Dermis microvascular lymphatic vessel endothelial cell (primary cell): ENCODE results near the gene TPCN2. TPM values are rescaled to one million over a fixed set of nuclear protein-coding genes. Genes with fewer than 3 reads are reported as not detected.

Experiments
- DNase-seq, 2 donors: peaks; one replicate each; pipeline versions ENCODE4 v3.0.0 to v3.0.0-alpha.2; 2010; ENCODE audit warnings: low read depth in 2 of 2
- total RNA-seq: library from RNA; depleted of rRNA; stranded (reverse); fragments of >200 nt; gene quantifications from 2 replicates; pipeline ENCODE4 v1.2.1, GENCODE V29; 2014

The TPCN2 gene
- total RNA-seq, 1 donor from 2014 or later = 9.1 TPM

DNA sequence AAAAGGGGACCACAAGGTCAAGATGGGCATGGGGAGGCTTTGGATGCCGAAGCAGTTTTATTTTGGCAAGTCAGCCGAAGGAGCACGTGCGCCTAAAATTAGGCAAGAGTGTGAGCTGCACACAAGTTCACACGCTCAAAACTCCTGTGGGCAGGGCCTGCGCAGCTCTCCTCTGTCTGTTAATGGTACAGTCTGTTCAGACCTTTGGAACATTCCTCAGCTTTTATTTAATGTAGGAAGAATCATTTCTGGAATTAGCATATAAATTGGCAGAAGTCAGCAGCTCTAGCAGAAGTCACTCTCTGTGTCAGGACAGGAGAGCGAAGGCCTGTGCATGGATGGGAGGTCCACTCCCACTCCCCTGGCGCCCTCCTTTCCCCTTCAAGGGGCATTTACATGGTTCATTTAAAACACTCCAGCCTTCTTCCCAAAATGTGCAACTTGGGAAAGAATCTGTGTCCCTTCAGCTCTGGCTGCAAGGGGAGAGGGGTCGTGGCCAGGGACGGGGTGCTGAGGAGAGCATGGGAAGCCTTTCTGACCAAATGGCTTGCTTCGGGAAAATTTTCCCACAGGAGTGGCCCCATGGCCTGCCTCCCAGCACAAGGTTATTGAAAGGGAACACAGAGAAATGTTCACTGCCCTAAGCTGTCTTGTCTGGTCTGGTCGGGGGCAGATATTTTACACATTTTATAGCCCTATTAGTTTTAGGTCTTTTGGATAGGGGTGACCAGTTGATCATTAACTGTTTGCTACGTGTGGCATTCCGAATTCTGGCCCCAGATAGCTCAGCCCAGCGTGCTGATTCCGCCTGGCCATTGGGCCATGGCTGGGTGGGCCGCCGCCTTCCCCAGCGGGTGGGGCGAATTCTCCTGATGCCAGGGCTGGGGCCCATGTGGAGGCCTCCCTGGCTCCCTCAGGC is 63.2 kb downstream of the TPCN2 start:
- no peak for DNase-seq

DNA sequence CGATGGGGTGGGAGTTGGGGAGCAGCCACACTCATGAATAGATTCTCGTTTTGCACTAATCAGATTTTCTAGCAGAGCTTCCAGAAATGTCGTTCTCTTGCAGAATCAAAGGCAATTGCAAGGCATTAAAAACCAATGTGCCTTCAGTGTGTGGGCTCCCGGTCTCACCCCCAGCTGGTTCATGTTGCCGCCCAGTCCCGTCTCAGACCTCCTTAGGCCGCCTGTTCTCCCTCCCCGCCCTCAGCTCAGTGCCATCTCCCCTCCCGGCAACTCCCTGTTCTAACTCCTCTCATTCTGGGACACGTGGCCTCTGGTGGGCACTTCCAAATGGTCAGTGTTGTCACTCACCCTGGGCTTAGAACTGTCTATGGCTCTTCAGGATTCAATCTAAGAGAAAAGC is 64.5 kb downstream of the TPCN2 start:
- no peak for DNase-seq

DNA sequence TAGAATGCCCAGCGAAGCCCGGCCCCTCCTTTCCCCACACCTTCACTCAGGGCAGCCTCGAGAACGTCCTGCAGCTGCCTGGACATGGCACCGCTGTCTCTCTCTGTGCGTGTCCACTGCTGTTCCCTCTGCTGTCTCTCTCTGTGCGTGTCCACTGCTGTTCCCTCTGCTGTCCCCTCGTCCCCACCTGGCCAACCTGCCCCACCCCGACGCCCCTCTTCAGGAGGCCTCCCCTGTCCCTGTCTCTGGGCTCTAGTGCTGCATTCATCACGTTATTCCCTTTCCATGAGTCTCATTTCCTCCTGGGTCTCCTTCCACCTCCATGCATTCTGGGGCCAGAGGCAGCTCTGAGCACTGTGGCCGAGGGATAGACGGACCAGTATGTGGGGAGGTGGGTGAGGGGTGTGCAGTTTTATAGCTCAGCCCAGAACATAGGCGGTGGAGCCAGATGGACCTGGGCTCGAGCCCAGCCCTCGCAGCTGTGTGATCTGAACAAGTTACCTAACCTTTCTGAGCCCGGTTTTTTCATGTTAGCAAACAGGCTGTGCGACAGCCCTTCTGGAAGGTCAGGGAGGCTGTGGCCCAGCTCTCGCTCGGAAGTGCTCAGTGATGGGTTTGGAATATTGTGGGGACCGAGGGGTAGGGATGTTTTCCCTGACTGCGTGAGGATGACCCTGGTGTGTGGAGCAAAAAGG is 65.1 kb downstream of the TPCN2 start:
- no peak for DNase-seq

GRCh38 chr11:69114362-69114761 is 65.6 kb downstream of the TPCN2 start:
- DNase-seq = no peak

DNA sequence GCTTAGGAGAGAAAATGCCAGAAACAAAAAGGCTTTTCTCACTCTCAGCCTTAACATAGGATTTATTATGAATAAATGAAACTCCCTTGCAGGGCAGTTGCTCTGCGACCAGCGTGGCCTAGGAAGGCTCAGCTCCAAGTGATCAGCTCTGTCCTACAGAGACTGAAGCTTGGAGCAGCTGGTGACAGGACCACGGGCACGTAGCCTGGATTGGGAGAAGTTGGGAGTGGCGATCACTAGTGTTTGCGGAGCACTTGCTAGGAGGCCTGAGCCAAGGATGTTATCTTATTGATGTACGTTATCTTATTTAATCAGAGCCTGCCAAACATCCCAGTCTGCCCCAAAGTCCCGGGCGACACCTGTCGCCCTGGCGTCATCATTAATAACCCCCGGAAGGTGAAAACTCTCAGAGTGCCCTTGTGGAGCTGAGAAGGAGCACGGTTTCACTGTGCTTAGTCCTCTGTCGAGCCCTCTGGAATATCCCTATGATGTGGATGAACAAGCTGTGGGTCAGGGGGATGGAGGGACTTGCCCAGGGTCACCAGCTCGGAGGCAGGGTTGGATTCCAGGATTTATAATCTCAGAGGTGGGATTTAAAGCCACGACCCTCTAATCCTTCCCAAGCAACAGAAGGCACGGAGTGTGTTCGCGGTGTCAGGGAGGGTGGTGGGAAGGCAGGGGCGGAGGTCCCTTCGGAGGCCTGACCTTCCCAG is 66.2 kb downstream of the TPCN2 start:
- no peak for DNase-seq

GRCh38 chr11:69115586-69116560 is 67.1 kb downstream of the TPCN2 start:
- DNase-seq = no peak

GRCh38 chr11:69116671-69117070 is 67.9 kb downstream of the TPCN2 start:
- DNase-seq = no peak

DNA sequence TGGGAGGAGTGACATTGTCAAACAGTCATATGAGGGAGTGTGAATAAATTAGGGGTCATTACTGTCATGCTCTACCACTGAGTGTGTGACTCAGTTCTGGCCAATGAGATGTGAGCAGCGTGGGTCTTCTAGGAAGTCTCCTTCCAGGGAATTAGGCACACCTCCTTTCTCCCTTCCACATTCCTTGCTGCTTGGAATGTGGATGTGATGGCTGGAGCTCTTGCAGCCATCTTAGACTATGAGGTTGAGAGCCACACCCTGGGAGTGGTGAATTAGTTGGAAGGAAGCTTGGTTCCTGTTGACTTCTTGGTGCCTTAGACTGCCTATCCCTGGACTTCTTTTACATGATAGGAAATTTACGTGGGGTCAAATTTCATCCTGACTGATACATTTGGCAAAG is 70.5 kb downstream of the TPCN2 start:
- DNase-seq = no peak

- DNase-seq = no peak
Observed at GRCh38 chr11:69120096-69120875, 71.6 kb downstream of the TPCN2 start.

- DNase-seq = no peak
Observed at GRCh38 chr11:69121021-69121420, 72.3 kb downstream of the TPCN2 start.

GRCh38 chr11:69121621-69122325 is 73.0 kb downstream of the TPCN2 start:
- DNase-seq = no peak

DNA sequence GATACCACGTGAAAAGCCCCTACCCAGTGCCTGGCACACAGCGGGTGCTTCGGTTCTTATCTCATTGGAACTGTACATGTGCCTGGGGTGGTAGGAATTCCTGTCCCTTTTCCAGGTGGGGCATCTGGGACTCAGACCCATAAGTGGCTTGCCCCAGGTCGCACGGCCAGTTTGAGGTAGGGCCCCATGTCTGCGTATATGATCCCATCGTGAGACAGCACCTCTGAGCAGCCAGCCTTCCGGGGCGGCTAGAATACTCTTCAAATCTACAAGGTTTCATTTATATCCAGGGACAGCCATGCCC is 73.5 kb downstream of the TPCN2 start:
- DNase-seq = no peak

- peak; percentile 40 to 72 for DNase-seq
Observed at GRCh38 chr11:69122630-69123431, 74.1 kb downstream of the TPCN2 start.

GRCh38 chr11:69123593-69124545 is 75.1 kb downstream of the TPCN2 start:
- no peak for DNase-seq

DNA sequence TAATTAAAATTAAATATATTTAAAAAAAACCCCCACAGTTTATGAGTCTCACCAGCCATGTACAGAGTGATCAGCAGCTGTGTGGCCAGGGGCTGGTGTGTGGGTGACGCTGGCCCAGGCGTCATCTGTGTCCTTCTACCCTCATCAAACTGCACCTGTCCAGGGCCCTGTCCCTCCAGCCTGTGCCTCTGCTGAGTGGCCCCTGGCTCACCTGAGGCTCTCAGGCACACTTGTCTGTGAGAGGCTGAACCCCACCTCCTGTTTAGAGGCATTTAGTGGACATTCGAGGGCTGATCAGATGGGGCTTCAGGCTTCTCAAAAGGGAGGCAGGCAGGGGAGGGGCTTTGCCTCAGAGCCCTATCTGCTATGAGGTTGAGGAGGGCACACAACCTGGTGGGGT is 77.1 kb downstream of the TPCN2 start:
- no peak for DNase-seq

DNA sequence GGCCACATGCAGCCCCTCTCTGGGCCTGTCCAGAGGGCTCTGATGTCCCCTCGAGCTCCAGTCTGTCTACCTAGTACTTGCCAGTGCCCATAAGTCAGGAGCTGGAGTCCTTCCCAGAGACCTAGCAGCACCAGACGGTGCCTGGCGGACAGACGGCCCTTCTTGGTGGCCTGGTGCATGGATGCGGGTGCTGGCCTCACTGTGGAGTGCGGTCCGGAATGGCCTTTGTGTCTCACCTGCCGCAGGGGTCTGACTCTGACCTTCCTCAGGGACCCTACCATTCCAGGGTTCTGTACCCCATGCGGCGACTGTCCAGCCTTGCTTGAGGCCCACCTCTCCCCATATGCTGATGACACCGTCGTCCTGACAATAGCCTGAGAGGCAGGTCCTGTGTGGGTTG is 77.6 kb downstream of the TPCN2 start:
- DNase-seq = no peak

GRCh38 chr11:69127081-69127850 is 78.5 kb downstream of the TPCN2 start:
- no peak for DNase-seq
